K562 (cell line): ENCODE data around the gene PAFAH2. TPM values are rescaled to one million over a fixed set of nuclear protein-coding genes. Genes with fewer than 3 reads are reported as not detected.

Experiments
- ADNP ChIP-seq: fragments of 200-800 bp; sonication (Bioruptor generic); IDR thresholded peaks from 2 replicates; pipeline ENCODE4 v1.6.1; 2016; ENCODE audit warnings: missing genetic modification characterization, missing compliant biosample characterization
- CBFB ChIP-seq: sonication (generic); formaldehyde crosslinking; IDR thresholded peaks from 2 replicates; pipeline ENCODE4 v1.4.0; 2020; ENCODE audit warnings: mild to moderate bottlenecking, missing genetic modification reagents
- CBX8 ChIP-seq: fragments of 200-600 bp; sonication (generic); IDR thresholded peaks from 2 replicates; pipeline ENCODE4 v1.6.1; 2012; ENCODE audit warnings: borderline replicate concordance, mixed run types, low read depth, mild to moderate bottlenecking, moderate library complexity, mixed read lengths, low read length, control low read depth, inconsistent platforms; ENCODE audit not compliant: poor library complexity, severe bottlenecking; ENCODE audit errors: extremely low read depth
- CREB3 ChIP-seq: fragments of 450-650 bp; conservative IDR thresholded peaks from 2 replicates; pipeline ENCODE4 v1.6.1; 2016; ENCODE audit warnings: missing genetic modification characterization, low read depth, mild to moderate bottlenecking, missing compliant biosample characterization, moderate library complexity
- DPF2 ChIP-seq: fragments of 450-650 bp; IDR thresholded peaks from 2 replicates; pipeline ENCODE4 v1.6.1; 2016
- E2F8 ChIP-seq: fragments of 450-650 bp; IDR thresholded peaks from 2 replicates; pipeline ENCODE4 v1.7.1; 2018; ENCODE audit warnings: mild to moderate bottlenecking, low read depth; ENCODE audit not compliant: partially characterized antibody
- HNRNPH1 ChIP-seq: fragments of 200-400 bp; formaldehyde crosslinking; optimal IDR thresholded peaks from 2 replicates; pipeline ENCODE3; 2017; ENCODE audit warnings: low read depth, mild to moderate bottlenecking, low read length, moderate library complexity
- L3MBTL2 ChIP-seq: fragments of 450-650 bp; IDR thresholded peaks from 2 replicates; pipeline ENCODE4 v1.6.1; 2016; ENCODE audit warnings: mild to moderate bottlenecking, moderate library complexity
- MIER1 ChIP-seq: fragments of 450-650 bp; IDR thresholded peaks from 2 replicates; pipeline ENCODE4 v1.6.1; 2016; ENCODE audit warnings: antibody characterized with exemption, mild to moderate bottlenecking, low read depth
- NFATC3 ChIP-seq: fragments of 450-650 bp; IDR thresholded peaks from 2 replicates; pipeline ENCODE4 v1.6.1; 2017; ENCODE audit warnings: mild to moderate bottlenecking
- NR2C2 ChIP-seq, 2 experiments: fragments of 200-800 bp in 1 of 2; sonication (Bioruptor generic) in 1 of 2; sonication (generic) in 1 of 2; formaldehyde crosslinking in 1 of 2; IDR thresholded peaks; 2 replicates each; pipeline versions ENCODE4 v1.6.1 to v1.8.0; 2016 to 2022; ENCODE audit warnings: mild to moderate bottlenecking in 1 of 2, missing compliant biosample characterization in 1 of 2, missing genetic modification characterization in 1 of 2, missing genetic modification reagents in 1 of 2
- NR2F6 ChIP-seq: fragments of 450-650 bp; formaldehyde crosslinking; IDR thresholded peaks from 2 replicates; pipeline ENCODE4 v1.4.0; 2020; ENCODE audit warnings: mild to moderate bottlenecking
- ZHX1 ChIP-seq: fragments of 150-350 bp; conservative IDR thresholded peaks from 2 replicates; pipeline ENCODE4 v1.6.1; 2014; ENCODE audit warnings: low read length
- ZKSCAN8 ChIP-seq: fragments of 200-800 bp; sonication (Bioruptor generic); IDR thresholded peaks from 2 replicates; pipeline ENCODE4 v1.6.1; 2016; ENCODE audit warnings: missing genetic modification characterization, missing compliant biosample characterization
- ZNF384 ChIP-seq: IDR thresholded peaks from 2 replicates; pipeline ENCODE4 v1.6.1; 2012; ENCODE audit warnings: low read depth, low read length, improper control_type of control experiment
- ZNF41 ChIP-seq: fragments of 250-450 bp; sonication (Bioruptor Pico); conservative IDR thresholded peaks from 2 replicates; pipeline ENCODE4 v1.4.0; 2020; ENCODE audit warnings: mild to moderate bottlenecking
- ZNF778 ChIP-seq: fragments of 450-650 bp; formaldehyde crosslinking; IDR thresholded peaks from 2 replicates; pipeline ENCODE4 v1.4.0; 2020; ENCODE audit warnings: mild to moderate bottlenecking, moderate library complexity
- ZNF830 ChIP-seq: fragments of 250-450 bp; sonication (Bioruptor Pico); IDR thresholded peaks from 2 replicates; pipeline ENCODE4 v1.5.0; 2021; ENCODE audit warnings: mild to moderate bottlenecking
- polyA plus RNA-seq, 8 experiments: library from polyadenylated mRNA; depleted of rRNA in 4 of 8; stranded (reverse) in 5 of 8; unstranded in 3 of 8; fragments of >200 nt; fragmentation: Nextera tagmentation in 2 of 8; fragmentation: Illumina TruSeq in 1 of 8; extraction: Ambion mirVana in 2 of 8; extraction: Trizol in 1 of 8; gene quantifications; 2 replicates each; pipeline versions ENCODE4 v1.2.1 to v1.2.3, GENCODE V29; 2011 to 2014; ENCODE audit warnings: inconsistent platforms in 1 of 8, missing spikeins in 1 of 8
- total RNA-seq, 7 experiments: library from RNA; depleted of rRNA in 6 of 7; stranded (reverse); fragments of >200 nt in 6 of 7; fragmentation: Illumina TruSeq in 2 of 7; extraction: Trizol in 2 of 7; gene quantifications; 2 replicates each; pipeline versions ENCODE4 v1.2.1 to v1.2.3, GENCODE V29; 2011 to 2021; ENCODE audit warnings: low replicate concordance in 1 of 7
- TF ChIP-seq, protein P1 (sequence below): fragments of 450-650 bp; IDR thresholded peaks from 2 replicates; pipeline ENCODE4 v1.6.1; 2014; ENCODE audit warnings: low read depth, mild to moderate bottlenecking, moderate library complexity, borderline replicate concordance

The PAFAH2 gene
- total and polyA plus RNA-seq, 9 of the 15 experiments (the other 6 are each of a cell fraction or from before 2014, with no cell fraction given), result 4.2 to 10.9 (median 6.8) TPM

DNA sequence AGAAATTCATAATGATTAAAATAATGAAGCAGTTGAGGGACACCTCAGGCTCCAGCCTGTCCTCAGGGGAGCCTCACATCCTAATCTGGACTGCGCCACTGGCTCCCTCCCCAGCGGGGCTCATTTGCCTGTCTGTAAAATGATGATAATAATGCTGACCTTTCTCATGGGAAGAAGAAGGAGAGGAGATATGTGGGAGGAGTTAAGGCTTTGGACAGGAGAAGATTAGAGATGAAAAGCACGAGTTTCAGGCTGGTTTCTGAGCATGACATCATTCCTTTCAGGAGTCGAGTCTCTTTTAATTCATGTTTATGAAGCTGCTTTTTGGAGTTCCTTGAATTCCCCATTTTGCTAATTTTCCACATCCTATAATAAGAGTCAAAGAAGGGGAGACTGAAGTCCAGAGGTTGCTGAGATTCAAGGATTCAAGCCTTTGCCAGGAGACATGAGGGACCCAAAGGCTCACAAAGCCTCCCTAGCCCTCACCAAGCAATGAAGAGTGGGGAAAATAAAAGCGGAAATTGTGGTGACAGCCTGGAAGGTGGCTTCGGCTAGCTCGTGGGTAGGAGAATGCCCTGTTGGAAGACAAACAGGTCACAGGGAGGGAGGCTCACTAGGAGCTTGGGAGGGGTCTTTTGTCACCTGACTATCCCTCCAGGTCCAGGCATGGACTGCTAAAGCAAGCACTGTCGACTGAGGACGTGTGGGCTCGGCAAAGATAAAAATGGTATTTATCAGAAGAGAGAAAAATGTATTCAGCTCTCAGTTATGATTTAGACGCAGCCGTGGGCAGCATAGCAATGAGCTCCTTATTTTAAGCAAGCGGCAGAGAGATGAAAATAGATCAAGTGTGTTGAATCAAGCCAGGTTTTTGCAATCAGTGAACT, 64.1 kb downstream of the PAFAH2 start (continued):
- TF ChIP-seq E2F8, result peak; percentile 56
- TF ChIP-seq ADNP (tag), result peak; percentile 66; the same call in 1 of the 2 replicates
- TF ChIP-seq CREB3, result no peak
- peak; percentile 94 for TF ChIP-seq DPF2
- TF ChIP-seq ZNF778 (CRISPR knock-in tag), result no peak
- TF ChIP-seq CBFB, result no peak
- TF ChIP-seq CBX8, result no peak
- peak; percentile 26; the same call in 1 of the 2 replicates for TF ChIP-seq ZNF384
- 0 out of 2 replicates have a peak, but pooled peaks have one; percentile 31 for TF ChIP-seq NFATC3
- TF ChIP-seq ZHX1, result no peak
- TF ChIP-seq, protein P1, sequence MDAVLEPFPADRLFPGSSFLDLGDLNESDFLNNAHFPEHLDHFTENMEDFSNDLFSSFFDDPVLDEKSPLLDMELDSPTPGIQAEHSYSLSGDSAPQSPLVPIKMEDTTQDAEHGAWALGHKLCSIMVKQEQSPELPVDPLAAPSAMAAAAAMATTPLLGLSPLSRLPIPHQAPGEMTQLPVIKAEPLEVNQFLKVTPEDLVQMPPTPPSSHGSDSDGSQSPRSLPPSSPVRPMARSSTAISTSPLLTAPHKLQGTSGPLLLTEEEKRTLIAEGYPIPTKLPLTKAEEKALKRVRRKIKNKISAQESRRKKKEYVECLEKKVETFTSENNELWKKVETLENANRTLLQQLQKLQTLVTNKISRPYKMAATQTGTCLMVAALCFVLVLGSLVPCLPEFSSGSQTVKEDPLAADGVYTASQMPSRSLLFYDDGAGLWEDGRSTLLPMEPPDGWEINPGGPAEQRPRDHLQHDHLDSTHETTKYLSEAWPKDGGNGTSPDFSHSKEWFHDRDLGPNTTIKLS, result no peak
- peak; percentile 84 for TF ChIP-seq L3MBTL2
- TF ChIP-seq HNRNPH1, result no peak
- TF ChIP-seq MIER1, result no peak
- TF ChIP-seq NR2F6 (CRISPR knock-in tag), result no peak
- peak; percentile 74; the same call in 1 of the 2 replicates for TF ChIP-seq ZKSCAN8 (CRISPR knock-in tag)
- 0 out of 2 replicates have a peak, but pooled peaks have one; percentile 4 for TF ChIP-seq ZNF41
- no peak for TF ChIP-seq ZNF830
- TF ChIP-seq NR2C2 (CRISPR knock-in tag; IDR thresholded peaks at IDR 0.05), result no peak
- TF ChIP-seq NR2C2 (tag; IDR thresholded peaks at IDR 0.05), result peak; percentile 96
